GM18858 (cell line): ENCODE measurements around the gene UGT1A10.
"Not testable (repeated sequence)": the region's sequence is repeated elsewhere in the genome, so short reads cannot be mapped to it uniquely, and the experiment has no call there.

Source experiments
- ATAC-seq: cut with Tn5 transposase; IDR thresholded peaks from one replicate; pipeline ENCODE4 v1.9.1; 2021; ENCODE audit not compliant: unreplicated experiment

The UGT1A10 gene

GRCh38 chr2:233636306-233636705 is at the start of gene UGT1A10:
TSS of gene UGT1A10 (plus strand) at chr2:233636448. CDS start at chr2:233636523, 75 bp downstream.
- ATAC-seq: not testable (repeated sequence)

- no peak for ATAC-seq
These were observed 47.8 kb upstream of the UGT1A10 start for GRCh38 chr2:233588400-233588799.

- ATAC-seq: not testable (repeated sequence)
These were observed 43.5 kb upstream of the UGT1A10 start for GRCh38 chr2:233592706-233593105.

- ATAC-seq: no peak
These were observed 43.0 kb upstream of the UGT1A10 start for GRCh38 chr2:233593201-233593600.

- no peak for ATAC-seq
These were observed 38.7 kb upstream of the UGT1A10 start for GRCh38 chr2:233597522-233597921.

- ATAC-seq: no peak
These were observed 37.3 kb upstream of the UGT1A10 start for GRCh38 chr2:233598952-233599351.

GRCh38 chr2:233600386-233600785 is 35.9 kb upstream of the UGT1A10 start:
- ATAC-seq: no peak

GRCh38 chr2:233602076-233602475 is 34.2 kb upstream of the UGT1A10 start:
- ATAC-seq: no peak

- ATAC-seq: no peak
These were observed 32.7 kb upstream of the UGT1A10 start for GRCh38 chr2:233603520-233603919.

GRCh38 chr2:233604826-233605225 is 31.4 kb upstream of the UGT1A10 start:
- ATAC-seq: no peak

GRCh38 chr2:233605680-233606079 is 30.6 kb upstream of the UGT1A10 start:
- ATAC-seq: no peak

GRCh38 chr2:233611284-233611683 is 25.0 kb upstream of the UGT1A10 start:
- ATAC-seq: no peak

- not testable (repeated sequence) for ATAC-seq
These were observed 18.8 kb upstream of the UGT1A10 start, which contains the start of gene UGT1A8 for GRCh38 chr2:233617476-233617875. TSS of gene UGT1A8 (plus strand) at chr2:233617633. CDS start at chr2:233617708, 75 bp downstream.

- ATAC-seq: no peak
These were observed 16.0 kb upstream of the UGT1A10 start for GRCh38 chr2:233620204-233620603.

- not testable (repeated sequence) for ATAC-seq
These were observed 14.4 kb upstream of the UGT1A10 start for GRCh38 chr2:233621863-233622262.

- no peak for ATAC-seq
These were observed 8.8 kb upstream of the UGT1A10 start for GRCh38 chr2:233627331-233628025.

GRCh38 chr2:233638836-233639235 is 2.6 kb downstream of the UGT1A10 start:
- ATAC-seq: no peak

- ATAC-seq: no peak
These were observed 3.6 kb downstream of the UGT1A10 start for GRCh38 chr2:233639860-233640259.

GRCh38 chr2:233643128-233643527 is 6.9 kb downstream of the UGT1A10 start:
- ATAC-seq: no peak

GRCh38 chr2:233646033-233646432 is 9.8 kb downstream of the UGT1A10 start:
- not testable (repeated sequence) for ATAC-seq

- ATAC-seq: no peak
These were observed 14.7 kb downstream of the UGT1A10 start for GRCh38 chr2:233650981-233651380.

- ATAC-seq: no peak
These were observed 15.2 kb downstream of the UGT1A10 start for GRCh38 chr2:233651430-233651829.

- ATAC-seq: no peak
These were observed 18.3 kb downstream of the UGT1A10 start for GRCh38 chr2:233654501-233654900.
